PC-3 (cell line): ENCODE measurements around the gene FTL.

Experiments
- CTCF ChIP-seq: fragments of 300-600 bp; sonication (generic); conservative IDR thresholded peaks from 2 replicates; pipeline ENCODE4 v1.5.1; 2017; ENCODE audit warnings: antibody characterized with exemption, low read depth, mild to moderate bottlenecking, low read length
- EZH2 ChIP-seq: fragments of 300-600 bp; sonication (generic); IDR thresholded peaks from one replicate; pipeline ENCODE4 v1.6.1; 2017; ENCODE audit warnings: antibody characterized with exemption, mild to moderate bottlenecking, low read length; ENCODE audit not compliant: unreplicated experiment

- TF ChIP-seq CTCF = no peak
- TF ChIP-seq EZH2 = no peak
Observed at GRCh38 chr19:48963371-48964204, 1.5 kb upstream of the FTL start.
